Activated naive CD8-positive, alpha-beta T cell treated with anti-CD3 and anti-CD28 coated beads for 36 hours (primary cell): ENCODE data around the gene PRKCH. TPM values are rescaled to one million over a fixed set of nuclear protein-coding genes. Genes with fewer than 3 reads are reported as not detected.

ENCODE experiments used
- DNase-seq: peaks from one replicate; pipeline ENCODE4 v3.0.0; 2021
- H3K27ac Mint-ChIP-seq: one replicate; pipeline ENCODE4 v1.8.0; 2022; ENCODE audit warnings: mild to moderate bottlenecking, moderate library complexity, mixed read lengths
- H3K27me3 Mint-ChIP-seq: one replicate; pipeline ENCODE4 v1.8.0; 2022; ENCODE audit warnings: mild to moderate bottlenecking, mixed read lengths
- H3K36me3 Mint-ChIP-seq: one replicate; pipeline ENCODE4 v1.8.0; 2021; ENCODE audit warnings: mild to moderate bottlenecking, mixed read lengths
- H3K4me1 Mint-ChIP-seq: one replicate; pipeline ENCODE4 v1.8.0; 2021; ENCODE audit warnings: mixed read lengths
- H3K4me3 Mint-ChIP-seq: one replicate; pipeline ENCODE4 v1.8.0; 2022; ENCODE audit warnings: mild to moderate bottlenecking, moderate library complexity, mixed read lengths
- H3K9me3 Mint-ChIP-seq: one replicate; pipeline ENCODE4 v1.8.0; 2022; ENCODE audit warnings: mixed read lengths
- total RNA-seq, 2 experiments: library from RNA; stranded (reverse); gene quantifications; one replicate each; pipeline ENCODE4 v1.2.3, GENCODE V29; 2021

PRKCH gene
- total RNA-seq, 2 experiments from 2014 or later = 176 to 177 TPM

GRCh38 chr14:61357123-61357522 is 35.7 kb downstream of the PRKCH start:
- Mint-ChIP-seq H3K4me1 (peaks cover 78% of the 10 kb centered on the region), H3K27ac (peak overlapping the region; percentile 93), H3K36me3 (peaks cover 70% of the 10 kb centered on the region), H3K27me3 (no peaks in the 10 kb centered on the region), H3K4me3 (peak overlapping the region; percentile 15), H3K9me3 (no peaks in the 10 kb centered on the region)
- DNase-seq = no peak

GRCh38 chr14:61358554-61359226 is 37.3 kb downstream of the PRKCH start:
- H3K9me3 Mint-ChIP-seq = no peaks in the 10 kb centered on the region
- peaks cover 66% of the 10 kb centered on the region for H3K4me1 Mint-ChIP-seq
- DNase-seq = no peak
- H3K27me3 Mint-ChIP-seq = no peaks in the 10 kb centered on the region
- H3K27ac Mint-ChIP-seq = peak overlapping the region; percentile 93
- peaks cover 60% of the 10 kb centered on the region for H3K36me3 Mint-ChIP-seq
- peak overlapping the region; percentile 45 for H3K4me3 Mint-ChIP-seq

- peaks cover 46% of the 10 kb centered on the region for H3K36me3 Mint-ChIP-seq
- H3K9me3 Mint-ChIP-seq = no peaks in the 10 kb centered on the region
- H3K27ac Mint-ChIP-seq = peak overlapping the region; percentile 76
- no peak for DNase-seq
- peaks cover 48% of the 10 kb centered on the region for H3K4me1 Mint-ChIP-seq
- H3K4me3 Mint-ChIP-seq = peak overlapping the region; percentile 5
- H3K27me3 Mint-ChIP-seq = no peaks in the 10 kb centered on the region
Observed at GRCh38 chr14:61360796-61361525, 39.6 kb downstream of the PRKCH start.

GRCh38 chr14:61362072-61362750 is 40.8 kb downstream of the PRKCH start:
- peaks cover 35% of the 10 kb centered on the region for H3K4me1 Mint-ChIP-seq
- H3K9me3 Mint-ChIP-seq = no peaks in the 10 kb centered on the region
- no peak overlapping the region for H3K27ac Mint-ChIP-seq
- H3K36me3 Mint-ChIP-seq = peaks cover 40% of the 10 kb centered on the region
- no peak for DNase-seq
- H3K4me3 Mint-ChIP-seq = no peak overlapping the region
- H3K27me3 Mint-ChIP-seq = no peaks in the 10 kb centered on the region

GRCh38 chr14:61364243-61364642 is 42.9 kb downstream of the PRKCH start:
- no peak overlapping the region for H3K27ac Mint-ChIP-seq
- peaks cover 32% of the 10 kb centered on the region for H3K36me3 Mint-ChIP-seq
- no peak overlapping the region for H3K4me3 Mint-ChIP-seq
- H3K27me3 Mint-ChIP-seq = no peaks in the 10 kb centered on the region
- DNase-seq = no peak
- H3K9me3 Mint-ChIP-seq = no peaks in the 10 kb centered on the region
- H3K4me1 Mint-ChIP-seq = peaks cover 15% of the 10 kb centered on the region

GRCh38 chr14:61365667-61366212 is 44.4 kb downstream of the PRKCH start:
- Mint-ChIP-seq H3K4me3 (no peak overlapping the region), H3K9me3 (no peaks in the 10 kb centered on the region), H3K4me1 (peaks cover 16% of the 10 kb centered on the region), H3K36me3 (peaks cover 35% of the 10 kb centered on the region), H3K27ac (no peak overlapping the region), H3K27me3 (no peaks in the 10 kb centered on the region)
- DNase-seq = no peak

- peaks cover 47% of the 10 kb centered on the region for H3K36me3 Mint-ChIP-seq
Observed at GRCh38 chr14:61368114-61368710, 46.8 kb downstream of the PRKCH start.

GRCh38 chr14:61368781-61369453 is 47.5 kb downstream of the PRKCH start:
- Mint-ChIP-seq H3K4me3 (peak overlapping the region; percentile 23), H3K4me1 (peaks cover 34% of the 10 kb centered on the region), H3K36me3 (peaks cover 54% of the 10 kb centered on the region), H3K9me3 (peaks cover 15% of the 10 kb centered on the region), H3K27ac (peak overlapping the region; percentile 77), H3K27me3 (no peaks in the 10 kb centered on the region)
- DNase-seq = no peak

More at GRCh38 chr14:61368114-61368710, 46.8 kb downstream of the PRKCH start:
- peaks cover 10% of the 10 kb centered on the region for H3K9me3 Mint-ChIP-seq
- peak overlapping the region; percentile 49 for H3K4me3 Mint-ChIP-seq
- H3K4me1 Mint-ChIP-seq = peaks cover 32% of the 10 kb centered on the region
- peak overlapping the region; percentile 87 for H3K27ac Mint-ChIP-seq
- H3K27me3 Mint-ChIP-seq = no peaks in the 10 kb centered on the region
- DNase-seq = no peak

- peak overlapping the region; percentile 23 for H3K4me3 Mint-ChIP-seq
- H3K27ac Mint-ChIP-seq = peak overlapping the region; percentile 77
- H3K27me3 Mint-ChIP-seq = no peaks in the 10 kb centered on the region
- H3K4me1 Mint-ChIP-seq = peaks cover 34% of the 10 kb centered on the region
- peaks cover 19% of the 10 kb centered on the region for H3K9me3 Mint-ChIP-seq
- no peak for DNase-seq
- H3K36me3 Mint-ChIP-seq = peaks cover 59% of the 10 kb centered on the region
Observed at GRCh38 chr14:61369454-61369810, 48.1 kb downstream of the PRKCH start.

GRCh38 chr14:61372379-61372778 is 51.0 kb downstream of the PRKCH start:
- peaks cover 33% of the 10 kb centered on the region for H3K9me3 Mint-ChIP-seq
- H3K36me3 Mint-ChIP-seq = peaks cover 83% of the 10 kb centered on the region
- H3K4me1 Mint-ChIP-seq = peaks cover 57% of the 10 kb centered on the region
- H3K27ac Mint-ChIP-seq = peak overlapping the region; percentile 89
- DNase-seq = no peak
- no peak overlapping the region for H3K4me3 Mint-ChIP-seq
- no peaks in the 10 kb centered on the region for H3K27me3 Mint-ChIP-seq

GRCh38 chr14:61372842-61373555 is 51.6 kb downstream of the PRKCH start:
- no peak for DNase-seq
- Mint-ChIP-seq H3K4me3 (peak overlapping the region; percentile 26), H3K36me3 (peaks cover 84% of the 10 kb centered on the region), H3K9me3 (peaks cover 33% of the 10 kb centered on the region), H3K27ac (peak overlapping the region; percentile 89), H3K4me1 (peaks cover 64% of the 10 kb centered on the region), H3K27me3 (no peaks in the 10 kb centered on the region)

- H3K4me3 Mint-ChIP-seq = no peak overlapping the region
- peaks cover 77% of the 10 kb centered on the region for H3K4me1 Mint-ChIP-seq
- no peaks in the 10 kb centered on the region for H3K27me3 Mint-ChIP-seq
- H3K9me3 Mint-ChIP-seq = peaks cover 33% of the 10 kb centered on the region
- peak overlapping the region; percentile 89 for H3K27ac Mint-ChIP-seq
- DNase-seq = no peak
- H3K36me3 Mint-ChIP-seq = peaks cover 87% of the 10 kb centered on the region
Observed at GRCh38 chr14:61374284-61374683, 52.9 kb downstream of the PRKCH start.

GRCh38 chr14:61375218-61375617 is 53.8 kb downstream of the PRKCH start:
- Mint-ChIP-seq H3K27me3 (no peaks in the 10 kb centered on the region), H3K27ac (peak overlapping the region; percentile 78), H3K9me3 (peaks cover 33% of the 10 kb centered on the region), H3K4me3 (no peak overlapping the region), H3K36me3 (peaks cover 88% of the 10 kb centered on the region), H3K4me1 (peaks cover 83% of the 10 kb centered on the region)
- no peak for DNase-seq

- Mint-ChIP-seq H3K4me1 (peaks cover 84% of the 10 kb centered on the region), H3K4me3 (no peak overlapping the region), H3K27ac (peak overlapping the region; percentile 25), H3K27me3 (no peaks in the 10 kb centered on the region), H3K9me3 (peaks cover 33% of the 10 kb centered on the region), H3K36me3 (peaks cover 89% of the 10 kb centered on the region)
- no peak for DNase-seq
Observed at GRCh38 chr14:61376314-61376713, 54.9 kb downstream of the PRKCH start.
